Measurements from ENCODE around the gene RSRC1. TPM values are rescaled to one million over a fixed set of nuclear protein-coding genes. Genes with fewer than 3 reads are reported as not detected.

Gene RSRC1
- total and polyA plus RNA-seq, 8 donors, result 7.7 to 19.9 (median 10.2) TPM

DNA sequence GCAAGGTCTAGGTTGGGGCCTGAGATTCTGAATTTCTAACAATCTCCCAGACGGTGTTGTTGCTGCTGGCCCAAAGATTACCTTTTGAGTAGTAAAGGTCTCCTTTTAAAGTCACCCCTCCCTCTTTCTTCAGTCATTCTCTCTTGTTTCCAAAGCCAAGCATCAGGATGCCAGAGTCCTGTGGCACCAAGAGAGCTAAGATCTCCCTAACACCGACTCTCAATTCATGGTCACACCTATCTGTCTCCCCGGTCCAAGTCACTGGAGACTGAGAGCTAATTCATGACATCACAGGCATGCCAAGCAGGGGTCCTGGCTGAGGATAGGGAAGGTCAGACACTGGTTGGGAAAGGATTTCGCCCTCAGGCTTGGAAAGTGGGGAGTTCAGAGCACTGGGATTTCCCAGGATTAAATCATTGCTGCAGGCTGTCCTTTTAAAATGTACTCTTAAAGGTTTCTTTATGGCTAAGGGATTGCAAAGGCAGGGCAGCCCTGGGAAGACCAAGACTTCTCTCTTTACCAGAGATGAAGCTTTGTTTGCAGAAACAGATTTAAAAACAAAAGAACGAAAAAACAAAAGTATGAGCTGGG, 11.0 kb upstream of the RSRC1 start:
- TF ChIP-seq CTCF (IDR thresholded peaks at IDR 0.05), result no peak
- intact Hi-C loops (cut with DNase I), result no loop called here
- Histone ChIP-seq H3K27ac (no peak overlapping the region), H3K4me3 (no peak overlapping the region), H3K36me3 (no peaks in the 10 kb centered on the region), H3K27me3 (peaks cover 25 to 82% (median 34%) of the 10 kb centered on the region in 4 donors), H3K9me3 (no peaks in the 10 kb centered on the region), H3K4me1 (peaks cover 0 to 13% (median 0%) of the 10 kb centered on the region in 3 donors)
- ATAC-seq, result no peak
- no peak for DNase-seq
- FAIRE-seq, result no peak
- WGBS, 2 donors, result 8% methylated on average over 5 of the region's 5 CpGs

DNA sequence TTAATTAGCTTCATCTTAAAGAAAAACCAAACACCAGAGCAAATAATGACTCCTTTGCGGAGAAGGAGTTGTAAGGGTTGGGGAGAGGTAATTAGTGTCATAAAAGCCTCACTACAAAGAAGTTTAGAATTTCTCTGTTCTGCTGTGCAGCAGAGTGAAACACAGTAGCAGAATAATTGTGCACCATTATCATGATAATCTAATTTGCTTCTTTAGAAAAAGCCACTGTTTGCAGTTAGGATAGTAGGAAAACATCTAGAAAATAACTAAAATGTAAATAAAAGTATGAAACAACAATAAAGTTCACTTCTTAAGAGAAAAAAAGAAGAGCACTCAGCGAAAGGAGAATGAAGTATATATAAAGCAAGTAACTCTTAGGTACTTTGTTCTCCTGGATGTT, 9.2 kb upstream of the RSRC1 start:
- DNase-seq (no peak), ATAC-seq (no peak), FAIRE-seq (no peak)
- intact Hi-C loops (cut with DNase I), result no loop called here
- Histone ChIP-seq H3K27me3 (peaks cover 14 to 74% (median 30%) of the 10 kb centered on the region in 4 donors), H3K4me1 (peaks cover 0 to 13% (median 0%) of the 10 kb centered on the region in 3 donors), H3K4me3 (no peak overlapping the region), H3K27ac (no peak overlapping the region), H3K9me3 (no peaks in the 10 kb centered on the region), H3K36me3 (no peaks in the 10 kb centered on the region)
- no peak for TF ChIP-seq CTCF (IDR thresholded peaks at IDR 0.05)
- WGBS, 2 donors, result 21 to 26% methylated on average over 2 of the region's 2 CpGs

DNA sequence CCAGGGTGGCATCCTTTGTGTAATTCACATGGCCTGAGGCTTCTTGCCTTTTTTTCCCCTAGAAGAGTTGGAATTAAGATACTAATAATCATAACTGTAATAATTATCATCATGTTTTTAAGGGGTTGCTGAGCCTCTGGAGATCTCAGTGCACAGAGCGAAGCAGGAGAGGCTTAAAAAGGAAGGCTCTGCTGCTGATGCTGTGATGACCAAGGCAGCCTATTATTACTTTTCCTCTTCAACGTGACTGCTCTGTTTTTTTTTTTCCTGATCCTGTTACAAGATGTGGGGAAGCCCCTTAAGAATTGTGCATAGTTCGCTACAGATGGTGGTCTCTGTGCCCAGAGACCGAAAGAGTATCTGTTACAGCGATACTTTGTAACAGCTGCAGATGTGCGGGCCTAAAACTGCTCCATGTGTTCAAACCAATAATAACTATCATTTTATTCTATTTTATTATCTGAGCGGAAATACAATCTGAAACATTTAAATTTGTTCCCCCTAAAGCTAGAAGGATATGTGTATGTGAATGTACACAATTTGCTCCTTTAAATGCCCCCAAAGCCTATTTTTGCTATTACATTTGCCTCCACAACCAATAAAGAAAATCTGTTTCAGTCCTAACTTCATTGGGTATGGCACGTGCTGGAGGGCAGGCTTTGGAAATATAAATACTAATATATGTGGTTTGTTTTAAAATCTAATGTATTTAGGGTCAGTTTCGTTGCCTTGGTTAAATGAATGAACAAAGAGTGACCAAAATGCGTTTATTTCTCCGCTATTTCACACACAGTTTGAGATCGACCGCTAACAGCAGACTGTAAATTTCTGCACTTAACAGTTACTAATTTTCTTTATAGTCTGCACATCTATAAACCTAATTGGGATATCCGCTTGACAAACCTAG, 8.3 kb upstream of the RSRC1 start:
- no peak for TF ChIP-seq CTCF (IDR thresholded peaks at IDR 0.05)
- Histone ChIP-seq H3K36me3 (no peaks in the 10 kb centered on the region), H3K4me1 (peaks cover 0 to 13% (median 0%) of the 10 kb centered on the region in 3 donors), H3K27ac (no peak overlapping the region), H3K4me3 (no peak overlapping the region), H3K27me3 (peaks cover 13 to 68% (median 26%) of the 10 kb centered on the region in 4 donors), H3K9me3 (no peaks in the 10 kb centered on the region)
- FAIRE-seq (no peak), ATAC-seq (no peak), DNase-seq (no peak)
- 30 to 35% methylated on average over 14 of the region's 14 CpGs for WGBS, 2 donors
- intact Hi-C loops (cut with DNase I), result no loop called here

GRCh38 chr3:158102242-158103080, 7.4 kb upstream of the RSRC1 start:
- Histone ChIP-seq H3K4me1 (peaks cover 0 to 14% (median 0%) of the 10 kb centered on the region in 3 donors), H3K9me3 (no peaks in the 10 kb centered on the region), H3K27ac (no peak overlapping the region), H3K27me3 (peaks cover 13 to 67% (median 26%) of the 10 kb centered on the region in 4 donors), H3K4me3 (no peak overlapping the region), H3K36me3 (no peaks in the 10 kb centered on the region)
- DNase-seq (peak in 1 of 6 donors; percentile 34), FAIRE-seq (no peak), ATAC-seq (no peak)
- intact Hi-C loops (cut with DNase I), result no loop called here
- 14% methylated on average over 28 of the region's 28 CpGs for WGBS, 2 donors
- TF ChIP-seq CTCF (IDR thresholded peaks at IDR 0.05), result no peak
